ENCODE results near the gene COX10.

GRCh38 chr17:14212401-14212800 is 143.1 kb downstream of the COX10 start:
- TF ChIP-seq YY1 (IDR thresholded peaks at IDR 0.05; ENCODE audit: insufficient read depth, insufficient read length) (no peak), ZNF274 (IDR thresholded peaks at IDR 0.05; ENCODE audit: low read depth, low read length) (no peak)

All from NT2/D1 (cell line).